ENCODE measurements around the gene EPS8L3.

DNA sequence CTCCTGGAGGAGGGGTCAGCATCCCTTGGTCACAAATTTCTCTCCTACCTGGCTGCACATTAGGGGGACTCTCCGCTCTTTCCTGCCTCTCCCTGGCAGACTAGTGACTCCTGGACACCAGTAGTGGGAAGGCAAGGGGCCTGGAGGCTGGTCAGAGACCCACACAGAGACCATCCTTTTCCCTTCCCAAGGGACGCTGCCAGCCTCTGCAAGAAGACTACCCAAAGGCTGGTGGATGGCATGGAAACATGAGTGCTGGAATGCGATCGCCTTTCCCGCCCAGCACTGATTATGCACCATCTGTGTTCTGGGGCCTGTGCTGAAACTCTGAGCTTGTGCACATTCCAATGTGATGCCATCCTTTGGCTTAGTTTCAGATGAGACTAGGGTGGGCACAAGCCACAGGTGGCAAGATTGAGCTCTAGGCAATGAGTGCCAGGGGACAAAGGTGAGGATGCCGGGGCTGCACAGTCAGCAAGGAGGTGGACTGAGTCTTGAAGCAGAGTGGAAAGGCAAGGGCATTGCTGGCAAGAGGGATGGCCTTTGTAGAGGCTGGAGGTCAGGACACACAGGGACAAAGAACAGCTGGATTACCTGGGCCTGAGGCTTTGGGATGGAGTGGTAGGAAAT is 12.6 kb upstream of the EPS8L3 start:
- TF ChIP-seq, protein P1, sequence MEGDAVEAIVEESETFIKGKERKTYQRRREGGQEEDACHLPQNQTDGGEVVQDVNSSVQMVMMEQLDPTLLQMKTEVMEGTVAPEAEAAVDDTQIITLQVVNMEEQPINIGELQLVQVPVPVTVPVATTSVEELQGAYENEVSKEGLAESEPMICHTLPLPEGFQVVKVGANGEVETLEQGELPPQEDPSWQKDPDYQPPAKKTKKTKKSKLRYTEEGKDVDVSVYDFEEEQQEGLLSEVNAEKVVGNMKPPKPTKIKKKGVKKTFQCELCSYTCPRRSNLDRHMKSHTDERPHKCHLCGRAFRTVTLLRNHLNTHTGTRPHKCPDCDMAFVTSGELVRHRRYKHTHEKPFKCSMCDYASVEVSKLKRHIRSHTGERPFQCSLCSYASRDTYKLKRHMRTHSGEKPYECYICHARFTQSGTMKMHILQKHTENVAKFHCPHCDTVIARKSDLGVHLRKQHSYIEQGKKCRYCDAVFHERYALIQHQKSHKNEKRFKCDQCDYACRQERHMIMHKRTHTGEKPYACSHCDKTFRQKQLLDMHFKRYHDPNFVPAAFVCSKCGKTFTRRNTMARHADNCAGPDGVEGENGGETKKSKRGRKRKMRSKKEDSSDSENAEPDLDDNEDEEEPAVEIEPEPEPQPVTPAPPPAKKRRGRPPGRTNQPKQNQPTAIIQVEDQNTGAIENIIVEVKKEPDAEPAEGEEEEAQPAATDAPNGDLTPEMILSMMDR (IDR thresholded peaks at IDR 0.05; ENCODE audit: low read depth, low read length) = no peak
- TF ChIP-seq EZH2phosphoT487 (IDR thresholded peaks at IDR 0.05; ENCODE audit: low read depth) = no peak
